Erythroblast (primary cell): ENCODE measurements around the gene OR2F2.

Source experiments
- GATA1 ChIP-seq: IDR thresholded peaks from 2 replicates; pipeline ENCODE4 v1.6.1; 2011; ENCODE audit warnings: low read depth, mild to moderate bottlenecking, control low read depth, low read length, moderate library complexity
- POLR2A ChIP-seq: IDR thresholded peaks from 2 replicates; pipeline ENCODE4 v1.6.1; 2011; ENCODE audit warnings: mild to moderate bottlenecking, low read length

GRCh38 chr7:143973870-143974416 lies 38.9 kb downstream of the OR2F2 start:
- TF ChIP-seq POLR2A: no peak
- TF ChIP-seq GATA1: no peak
